Smooth muscle cell (in vitro differentiated cells): ENCODE measurements around the gene PPFIBP2. TPM values are rescaled to one million over a fixed set of nuclear protein-coding genes. Genes with fewer than 3 reads are reported as not detected.

Source experiments
- DNase-seq: peaks from one replicate; lab custom pipeline; 2025; ENCODE audit not compliant: unreplicated experiment; lab: John Stamatoyannopoulos, UW
- H2AFZ ChIP-seq: fragments of 200-600 bp; sonication (generic); 2 replicates; pipeline ENCODE4 v1.6.0; 2016; ENCODE audit warnings: antibody characterized with exemption, low read depth, mild to moderate bottlenecking
- H3F3A ChIP-seq: fragments of 200-600 bp; sonication (generic); 2 replicates; pipeline ENCODE4 v1.6.0; 2017; ENCODE audit warnings: antibody characterized with exemption, low read depth
- H3K27ac ChIP-seq: fragments of 200-600 bp; sonication (generic); 2 replicates; pipeline ENCODE4 v1.5.1; 2016; ENCODE audit warnings: low read depth, mild to moderate bottlenecking
- H3K27me3 ChIP-seq: fragments of 200-600 bp; sonication (generic); 2 replicates; pipeline ENCODE4 v1.6.1; 2016; ENCODE audit warnings: low read depth, mild to moderate bottlenecking
- H3K36me3 ChIP-seq: fragments of 200-600 bp; sonication (generic); 2 replicates; pipeline ENCODE4 v1.5.1; 2016; ENCODE audit warnings: low read depth
- H3K4me1 ChIP-seq: fragments of 200-600 bp; sonication (generic); 2 replicates; pipeline ENCODE4 v1.5.1; 2016; ENCODE audit warnings: low read depth
- H3K4me2 ChIP-seq: fragments of 200-600 bp; sonication (generic); 2 replicates; pipeline ENCODE4 v1.6.0; 2016; ENCODE audit warnings: mild to moderate bottlenecking
- H3K4me3 ChIP-seq: fragments of 200-600 bp; sonication (generic); 2 replicates; pipeline ENCODE4 v1.5.1; 2016; ENCODE audit warnings: mild to moderate bottlenecking
- H3K79me2 ChIP-seq: fragments of 200-600 bp; sonication (generic); 2 replicates; pipeline ENCODE4 v1.6.0; 2016; ENCODE audit warnings: low read depth, mild to moderate bottlenecking
- H3K9ac ChIP-seq: fragments of 200-600 bp; sonication (generic); 2 replicates; pipeline ENCODE4 v1.6.0; 2016; ENCODE audit warnings: low read depth
- H3K9me3 ChIP-seq: fragments of 200-600 bp; sonication (generic); replicated peaks from 2 replicates; pipeline ENCODE4 v1.5.1; 2016; ENCODE audit warnings: low read depth
- H4K20me1 ChIP-seq: fragments of 200-600 bp; sonication (generic); 2 replicates; pipeline ENCODE4 v1.6.0; 2016; ENCODE audit warnings: low read depth
- CTCF ChIP-seq: fragments of 200-600 bp; sonication (generic); IDR thresholded peaks from 2 replicates; pipeline ENCODE4 v1.5.1; 2017; ENCODE audit warnings: borderline replicate concordance, mild to moderate bottlenecking, antibody characterized with exemption; ENCODE audit not compliant: insufficient read depth, poor library complexity, severe bottlenecking
- WGBS: methylation state at CpG from one replicate; pipeline ENCODE4 v1.1.7; 2016; ENCODE audit warnings: low lambda C conversion rate; 5-methylcytosine and 5-hydroxymethylcytosine counted together
- polyA plus RNA-seq: library from polyadenylated mRNA; unstranded; fragments of >200 nt; fragmentation: Nextera tagmentation; extraction: Ambion mirVana; gene quantifications from 2 replicates; pipeline ENCODE4 v1.2.1, GENCODE V29; 2016
- total RNA-seq: library from RNA; depleted of rRNA; stranded (reverse); fragments of >200 nt; gene quantifications from 2 replicates; pipeline ENCODE4 v1.2.3, GENCODE V29; 2014

Gene PPFIBP2
- total and polyA plus RNA-seq, 2 experiments from 2014 or later, result 9.8 to 20.2 TPM

GRCh38 chr11:7667460-7667859, 153.7 kb downstream of the PPFIBP2 start:
- no peak for TF ChIP-seq CTCF
- no peak overlapping the region for H3K4me3 ChIP-seq
- H3F3A ChIP-seq, result peaks cover 19% of the 10 kb centered on the region
- peaks cover 14% of the 10 kb centered on the region for H3K4me1 ChIP-seq
- H3K9me3 ChIP-seq, result no peaks in the 10 kb centered on the region
- no peaks in the 10 kb centered on the region for H3K36me3 ChIP-seq
- DNase-seq, result no peak
- H3K9ac ChIP-seq, result no peak overlapping the region
- no peaks in the 10 kb centered on the region for H3K27me3 ChIP-seq
- H3K79me2 ChIP-seq, result no peaks in the 10 kb centered on the region
- H3K4me2 ChIP-seq, result peak overlapping the region; percentile 56
- WGBS, result 75% methylated on average over 2 of the region's 2 CpGs
- no peaks in the 10 kb centered on the region for H4K20me1 ChIP-seq
- no peak overlapping the region for H2AFZ ChIP-seq
- H3K27ac ChIP-seq, result no peak overlapping the region

- H3K4me3 ChIP-seq, result no peak overlapping the region
- no peak overlapping the region for H3K27ac ChIP-seq
- peaks cover 26% of the 10 kb centered on the region for H3F3A ChIP-seq
- no peak for TF ChIP-seq CTCF
- no peaks in the 10 kb centered on the region for H3K79me2 ChIP-seq
- H3K9ac ChIP-seq, result no peak overlapping the region
- DNase-seq, result no peak
- H3K4me1 ChIP-seq, result peaks cover 14% of the 10 kb centered on the region
- WGBS, result 82% methylated on average over 7 of the region's 7 CpGs
- no peaks in the 10 kb centered on the region for H4K20me1 ChIP-seq
- H3K4me2 ChIP-seq, result no peak overlapping the region
- H3K36me3 ChIP-seq, result no peaks in the 10 kb centered on the region
- no peak overlapping the region for H2AFZ ChIP-seq
- no peaks in the 10 kb centered on the region for H3K27me3 ChIP-seq
- H3K9me3 ChIP-seq, result no peaks in the 10 kb centered on the region
Observed at GRCh38 chr11:7668464-7668863, 154.7 kb downstream of the PPFIBP2 start.

- Histone ChIP-seq H4K20me1 (no peaks in the 10 kb centered on the region), H3K4me1 (peaks cover 14% of the 10 kb centered on the region), H3K79me2 (no peaks in the 10 kb centered on the region), H2AFZ (no peak overlapping the region), H3F3A (peaks cover 26% of the 10 kb centered on the region), H3K4me3 (no peak overlapping the region), H3K9me3 (no peaks in the 10 kb centered on the region), H3K27ac (no peak overlapping the region), H3K9ac (no peak overlapping the region), H3K27me3 (no peaks in the 10 kb centered on the region), H3K36me3 (no peaks in the 10 kb centered on the region), H3K4me2 (no peak overlapping the region)
- WGBS, result 82% methylated on average over 5 of the region's 5 CpGs
- no peak for DNase-seq
- no peak for TF ChIP-seq CTCF
Observed at GRCh38 chr11:7668911-7669310, 155.1 kb downstream of the PPFIBP2 start.

- H3K27ac ChIP-seq, result peak overlapping the region; percentile 55
- peaks cover 14% of the 10 kb centered on the region for H3K4me1 ChIP-seq
- H3K4me3 ChIP-seq, result no peak overlapping the region
- no peaks in the 10 kb centered on the region for H4K20me1 ChIP-seq
- 76% methylated on average over 4 of the region's 4 CpGs for WGBS
- no peaks in the 10 kb centered on the region for H3K79me2 ChIP-seq
- no peak overlapping the region for H3K4me2 ChIP-seq
- DNase-seq, result no peak
- H2AFZ ChIP-seq, result no peak overlapping the region
- H3K9ac ChIP-seq, result no peak overlapping the region
- peaks cover 37% of the 10 kb centered on the region for H3F3A ChIP-seq
- H3K9me3 ChIP-seq, result no peaks in the 10 kb centered on the region
- TF ChIP-seq CTCF, result no peak
- H3K27me3 ChIP-seq, result no peaks in the 10 kb centered on the region
- H3K36me3 ChIP-seq, result no peaks in the 10 kb centered on the region
Observed at GRCh38 chr11:7670641-7671040, 156.8 kb downstream of the PPFIBP2 start.
